Fibroblast of the aortic adventitia (primary cell): ENCODE data around the gene PNLIP. TPM values are rescaled to one million over a fixed set of nuclear protein-coding genes. Genes with fewer than 3 reads are reported as not detected.

Source experiments
- DNase-seq: peaks from one replicate; pipeline ENCODE4 v3.0.0-alpha.2; 2010; ENCODE audit warnings: low read depth
- H3K4me3 ChIP-seq: 2 replicates; pipeline ENCODE4 v1.5.1; 2011; ENCODE audit warnings: low read depth, mild to moderate bottlenecking, control low read depth, low read length, moderate library complexity
- total RNA-seq: library from RNA; depleted of rRNA; stranded (reverse); fragments of >200 nt; gene quantifications from 2 replicates; pipeline ENCODE4 v1.2.3, GENCODE V29; 2012; ENCODE audit warnings: low replicate concordance
- TF ChIP-seq, protein P1 (sequence below): IDR thresholded peaks from 2 replicates; pipeline ENCODE4 v1.5.1; 2011; ENCODE audit warnings: mild to moderate bottlenecking, low read length, control low read depth, inconsistent platforms; ENCODE audit not compliant: insufficient read depth

The PNLIP gene
- total RNA-seq, 1 donor, result not detected

- TF ChIP-seq, protein P1, sequence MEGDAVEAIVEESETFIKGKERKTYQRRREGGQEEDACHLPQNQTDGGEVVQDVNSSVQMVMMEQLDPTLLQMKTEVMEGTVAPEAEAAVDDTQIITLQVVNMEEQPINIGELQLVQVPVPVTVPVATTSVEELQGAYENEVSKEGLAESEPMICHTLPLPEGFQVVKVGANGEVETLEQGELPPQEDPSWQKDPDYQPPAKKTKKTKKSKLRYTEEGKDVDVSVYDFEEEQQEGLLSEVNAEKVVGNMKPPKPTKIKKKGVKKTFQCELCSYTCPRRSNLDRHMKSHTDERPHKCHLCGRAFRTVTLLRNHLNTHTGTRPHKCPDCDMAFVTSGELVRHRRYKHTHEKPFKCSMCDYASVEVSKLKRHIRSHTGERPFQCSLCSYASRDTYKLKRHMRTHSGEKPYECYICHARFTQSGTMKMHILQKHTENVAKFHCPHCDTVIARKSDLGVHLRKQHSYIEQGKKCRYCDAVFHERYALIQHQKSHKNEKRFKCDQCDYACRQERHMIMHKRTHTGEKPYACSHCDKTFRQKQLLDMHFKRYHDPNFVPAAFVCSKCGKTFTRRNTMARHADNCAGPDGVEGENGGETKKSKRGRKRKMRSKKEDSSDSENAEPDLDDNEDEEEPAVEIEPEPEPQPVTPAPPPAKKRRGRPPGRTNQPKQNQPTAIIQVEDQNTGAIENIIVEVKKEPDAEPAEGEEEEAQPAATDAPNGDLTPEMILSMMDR, result no peak
- DNase-seq, result no peak
- no peak overlapping the region for H3K4me3 ChIP-seq
These were observed 21.2 kb downstream of the PNLIP start for GRCh38 chr10:116566932-116567331.

DNA sequence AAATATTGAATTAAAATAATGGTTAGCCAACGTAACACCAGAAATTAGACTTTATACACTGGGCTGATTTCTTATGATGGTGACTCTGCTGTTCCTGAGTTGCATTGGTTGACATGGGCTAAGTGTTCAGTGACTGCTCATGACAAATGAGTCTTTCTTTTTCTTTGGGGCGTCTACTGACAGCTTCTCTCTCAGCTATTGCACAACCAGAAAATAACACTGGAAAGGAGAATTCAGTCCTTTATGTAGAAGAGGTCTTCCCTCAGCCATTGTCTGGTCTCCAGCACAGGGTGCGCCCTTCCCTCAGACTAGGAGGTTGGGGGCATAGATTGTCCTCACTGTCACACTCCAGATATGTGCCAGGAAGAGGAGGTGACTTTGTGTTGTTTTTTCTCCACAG lies 21.6 kb downstream of the PNLIP start:
- TF ChIP-seq, protein P1, result no peak
- no peak for DNase-seq
- no peak overlapping the region for H3K4me3 ChIP-seq

- no peak overlapping the region for H3K4me3 ChIP-seq
- TF ChIP-seq, protein P1, result no peak
- no peak for DNase-seq
These were observed 29.1 kb downstream of the PNLIP start for GRCh38 chr10:116574797-116575196.

GRCh38 chr10:116587878-116588591 lies 42.3 kb downstream of the PNLIP start:
- DNase-seq, result no peak
- H3K4me3 ChIP-seq, result no peak overlapping the region
- TF ChIP-seq, protein P1, result no peak

DNA sequence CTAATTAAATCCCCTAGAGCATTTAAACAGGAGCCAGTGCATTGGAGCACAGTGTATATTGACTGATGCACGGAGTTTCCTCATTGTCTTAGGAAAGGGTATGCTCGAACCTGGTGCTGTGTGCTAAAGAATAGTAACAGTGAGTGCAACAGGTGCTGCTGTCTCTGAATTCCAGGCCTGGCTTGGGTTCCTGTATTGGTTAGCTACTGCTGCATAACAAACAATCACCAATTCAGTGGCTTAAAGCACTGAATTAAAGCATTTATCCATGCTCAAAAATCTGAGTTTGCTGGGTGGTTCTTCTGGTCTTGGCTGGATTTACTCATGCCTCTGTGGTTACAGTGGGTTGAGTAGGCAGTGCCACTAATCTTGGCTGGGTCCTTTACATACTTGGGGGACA lies 43.3 kb downstream of the PNLIP start:
- DNase-seq, result no peak
- TF ChIP-seq, protein P1, result no peak
- no peak overlapping the region for H3K4me3 ChIP-seq

- H3K4me3 ChIP-seq, result no peak overlapping the region
- DNase-seq, result no peak
- TF ChIP-seq, protein P1, result no peak
These were observed 44.2 kb downstream of the PNLIP start for GRCh38 chr10:116589926-116590325.
